PFSK-1 (cell line): ENCODE results near the gene RNASE7.

Experiments used
- FOXP2 ChIP-seq: optimal IDR thresholded peaks from 2 replicates; pipeline ENCODE3; 2011; ENCODE audit warnings: borderline replicate concordance, control low read depth, inconsistent platforms; ENCODE audit not compliant: insufficient read depth; ENCODE audit errors: extremely low read length, extremely low read depth
- POLR2AphosphoS5 ChIP-seq: IDR thresholded peaks from 2 replicates; pipeline ENCODE4 v1.6.1; 2012; ENCODE audit warnings: low read depth, mild to moderate bottlenecking, control low read depth, low read length, moderate library complexity
- REST ChIP-seq, 2 experiments: IDR thresholded peaks; 2 replicates each; pipeline versions ENCODE4 v1.6.1 to v1.8.0; 2011 to 2012; ENCODE audit warnings: low read depth in 2 of 2, low read length in 2 of 2, control low read depth in 1 of 2, inconsistent platforms in 1 of 2, mild to moderate bottlenecking in 1 of 2, moderate library complexity in 1 of 2; ENCODE audit not compliant: insufficient read depth in 1 of 2
- SIN3A ChIP-seq: IDR thresholded peaks from 2 replicates; pipeline ENCODE4 v1.6.1; 2012; ENCODE audit warnings: mild to moderate bottlenecking, low read length, moderate library complexity, borderline replicate concordance; ENCODE audit not compliant: insufficient read depth
- TAF1 ChIP-seq: IDR thresholded peaks from 2 replicates; pipeline ENCODE4 v1.6.1; 2012; ENCODE audit warnings: low read length, control low read depth, borderline replicate concordance; ENCODE audit not compliant: insufficient read depth

RNASE7 gene

DNA sequence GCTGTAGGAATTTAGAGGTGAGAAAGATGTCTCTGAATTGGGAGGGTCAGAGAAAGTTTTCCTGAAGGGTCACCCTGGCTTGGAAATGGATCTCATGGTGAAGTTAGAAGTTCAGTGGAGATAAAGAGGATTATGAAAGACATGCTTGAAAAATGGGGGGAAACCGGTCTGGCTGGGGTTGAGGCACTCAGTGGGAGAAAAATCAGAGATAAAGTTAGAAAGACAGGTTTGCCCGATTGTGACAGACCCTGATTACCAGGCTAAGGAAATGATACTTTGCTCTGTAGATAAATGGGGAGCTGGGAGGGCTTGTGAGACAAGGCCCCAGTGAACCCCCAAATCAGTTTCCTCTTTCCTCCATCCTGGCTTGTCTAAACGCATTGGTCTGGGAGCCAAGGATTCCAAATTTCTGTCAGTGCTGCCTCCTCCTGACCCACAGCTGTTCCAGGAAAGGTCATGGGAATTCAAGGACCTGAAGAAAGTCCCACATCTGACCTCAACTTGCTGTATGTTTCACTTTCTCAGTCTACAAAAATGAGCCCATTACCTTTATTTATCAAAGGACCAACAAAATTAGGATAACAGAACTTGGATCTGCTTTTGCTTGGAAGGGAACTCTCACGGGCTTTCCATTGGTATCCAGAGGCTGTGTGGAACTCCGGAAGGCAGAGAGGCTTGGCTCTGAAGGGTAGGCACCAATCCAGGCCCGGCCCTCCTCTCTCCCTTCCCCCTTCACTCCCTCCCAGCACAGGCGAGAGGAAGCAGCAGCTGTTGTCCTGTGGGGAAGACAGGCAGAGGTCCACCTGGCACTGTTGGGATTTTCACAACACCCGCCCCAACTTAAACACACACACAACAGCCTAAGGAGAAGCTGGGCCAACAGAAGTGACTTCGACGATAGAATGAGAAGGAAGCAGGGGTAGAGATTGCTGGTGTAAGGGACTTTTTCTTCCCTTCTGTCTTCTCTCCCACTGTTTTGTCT lies 3.4 kb upstream of the RNASE7 start:
- TF ChIP-seq TAF1 (no peak), POLR2AphosphoS5 (no peak), REST (IDR thresholded peaks at IDR 0.05; ENCODE audit: insufficient read depth in 1 of 2, low read depth in 2 of 2, low read length in 2 of 2) (no peak), FOXP2 (no peak), SIN3A (no peak)

DNA sequence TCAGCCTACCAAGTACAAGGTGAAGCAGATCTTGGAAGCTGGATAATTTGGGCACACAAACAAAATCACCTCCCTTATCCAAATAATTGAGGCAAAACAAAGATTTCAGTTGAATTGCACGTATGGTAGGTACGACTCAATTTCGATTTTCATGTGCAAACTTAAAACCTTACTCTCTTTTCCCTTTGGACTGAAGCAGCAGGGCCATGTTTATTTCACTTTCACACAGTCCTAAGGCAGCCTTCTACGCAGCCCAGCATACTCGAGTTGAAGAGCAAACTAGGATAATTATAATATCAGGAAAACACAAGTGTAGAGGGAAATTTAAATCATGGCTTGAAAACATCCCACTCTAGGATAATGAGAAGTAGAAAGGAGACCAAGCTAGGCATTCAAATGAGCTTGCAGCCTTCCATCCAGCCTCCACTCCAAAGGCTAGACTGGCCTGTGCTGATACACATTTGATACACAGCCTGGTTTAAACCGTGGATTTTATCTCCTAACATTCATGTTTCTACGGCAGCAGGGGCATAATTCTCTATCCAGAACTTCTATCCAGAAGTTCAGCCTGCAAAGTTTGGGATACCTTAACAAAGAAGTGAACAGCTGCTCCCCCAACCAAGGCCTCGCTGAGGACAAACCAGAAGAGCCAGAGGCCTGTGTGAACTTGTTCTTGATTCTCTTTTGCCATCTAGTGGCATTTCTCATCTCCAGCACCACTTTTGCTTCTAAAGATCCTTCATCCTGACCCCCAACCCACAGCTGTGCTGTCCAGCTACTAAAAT lies 2.4 kb upstream of the RNASE7 start:
- TF ChIP-seq POLR2AphosphoS5 (no peak), SIN3A (no peak), FOXP2 (no peak), REST (IDR thresholded peaks at IDR 0.05; ENCODE audit: insufficient read depth in 1 of 2, low read depth in 2 of 2, low read length in 2 of 2) (no peak), TAF1 (no peak)

GRCh38 chr14:21040370-21040925 lies 1.7 kb upstream of the RNASE7 start:
- TF ChIP-seq SIN3A (no peak), TAF1 (no peak), REST (IDR thresholded peaks at IDR 0.05; ENCODE audit: insufficient read depth in 1 of 2, low read depth in 2 of 2, low read length in 2 of 2) (no peak), POLR2AphosphoS5 (no peak), FOXP2 (no peak)

DNA sequence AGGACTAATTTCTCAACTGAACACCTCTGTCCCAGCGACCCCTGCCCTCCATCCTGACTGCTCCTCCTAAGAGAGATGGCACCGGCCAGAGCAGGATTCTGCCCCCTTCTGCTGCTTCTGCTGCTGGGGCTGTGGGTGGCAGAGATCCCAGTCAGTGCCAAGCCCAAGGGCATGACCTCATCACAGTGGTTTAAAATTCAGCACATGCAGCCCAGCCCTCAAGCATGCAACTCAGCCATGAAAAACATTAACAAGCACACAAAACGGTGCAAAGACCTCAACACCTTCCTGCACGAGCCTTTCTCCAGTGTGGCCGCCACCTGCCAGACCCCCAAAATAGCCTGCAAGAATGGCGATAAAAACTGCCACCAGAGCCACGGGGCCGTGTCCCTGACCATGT lies 756 bp downstream of the RNASE7 start:
- TF ChIP-seq REST (IDR thresholded peaks at IDR 0.05; ENCODE audit: insufficient read depth in 1 of 2, low read depth in 2 of 2, low read length in 2 of 2) (no peak), POLR2AphosphoS5 (no peak), FOXP2 (no peak), SIN3A (no peak), TAF1 (no peak)
